SK-N-SH (cell line): ENCODE results near the gene FOXK1.

Experiments used
- CHD2 ChIP-seq: fragments of 150-350 bp; IDR thresholded peaks from 2 replicates; pipeline ENCODE4 v1.6.1; 2018; ENCODE audit warnings: low read length; ENCODE audit not compliant: partially characterized antibody
- EZH2phosphoT487 ChIP-seq: fragments of 200-600 bp; sonication (generic); IDR thresholded peaks from 2 replicates; pipeline ENCODE4 v1.6.1; 2017; ENCODE audit warnings: low read depth, mixed run types, mild to moderate bottlenecking, antibody characterized with exemption, moderate library complexity, borderline replicate concordance
- FOXM1 ChIP-seq: IDR thresholded peaks from 2 replicates; pipeline ENCODE4 v1.4.0; 2012; ENCODE audit warnings: low read depth, mild to moderate bottlenecking
- MAX ChIP-seq: IDR thresholded peaks from 2 replicates; pipeline ENCODE4 v1.4.0; 2012; ENCODE audit warnings: low read depth
- MXI1 ChIP-seq: IDR thresholded peaks from 2 replicates; pipeline ENCODE4 v1.6.1; 2012; ENCODE audit warnings: mild to moderate bottlenecking, low read depth, low read length, improper control_type of control experiment
- NFIC ChIP-seq: IDR thresholded peaks from 2 replicates; pipeline ENCODE4 v1.4.0; 2012; ENCODE audit warnings: borderline replicate concordance
- POLR2AphosphoS5 ChIP-seq: IDR thresholded peaks from 2 replicates; pipeline ENCODE4 v1.6.1; 2012; ENCODE audit warnings: low read depth, low read length
- TF ChIP-seq, protein P1 (sequence below): fragments of 150-350 bp; IDR thresholded peaks from 2 replicates; pipeline ENCODE4 v1.6.1; 2017; ENCODE audit warnings: antibody characterized with exemption, low read length, low read depth, borderline replicate concordance
- TF ChIP-seq, protein P2 (sequence below): fragments of 200-600 bp; sonication (generic); IDR thresholded peaks from 2 replicates; pipeline ENCODE4 v1.6.1; 2017; ENCODE audit warnings: antibody characterized with exemption, mild to moderate bottlenecking, moderate library complexity

GRCh38 chr7:4768597-4769569 lies 86.8 kb downstream of the FOXK1 start:
- TF ChIP-seq, protein P1, sequence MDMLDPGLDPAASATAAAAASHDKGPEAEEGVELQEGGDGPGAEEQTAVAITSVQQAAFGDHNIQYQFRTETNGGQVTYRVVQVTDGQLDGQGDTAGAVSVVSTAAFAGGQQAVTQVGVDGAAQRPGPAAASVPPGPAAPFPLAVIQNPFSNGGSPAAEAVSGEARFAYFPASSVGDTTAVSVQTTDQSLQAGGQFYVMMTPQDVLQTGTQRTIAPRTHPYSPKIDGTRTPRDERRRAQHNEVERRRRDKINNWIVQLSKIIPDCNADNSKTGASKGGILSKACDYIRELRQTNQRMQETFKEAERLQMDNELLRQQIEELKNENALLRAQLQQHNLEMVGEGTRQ, result no peak
- TF ChIP-seq EZH2phosphoT487 (no peak), FOXM1 (no peak), POLR2AphosphoS5 (no peak), NFIC (no peak), MAX (no peak), CHD2 (no peak), MXI1 (no peak)
- TF ChIP-seq, protein P2, sequence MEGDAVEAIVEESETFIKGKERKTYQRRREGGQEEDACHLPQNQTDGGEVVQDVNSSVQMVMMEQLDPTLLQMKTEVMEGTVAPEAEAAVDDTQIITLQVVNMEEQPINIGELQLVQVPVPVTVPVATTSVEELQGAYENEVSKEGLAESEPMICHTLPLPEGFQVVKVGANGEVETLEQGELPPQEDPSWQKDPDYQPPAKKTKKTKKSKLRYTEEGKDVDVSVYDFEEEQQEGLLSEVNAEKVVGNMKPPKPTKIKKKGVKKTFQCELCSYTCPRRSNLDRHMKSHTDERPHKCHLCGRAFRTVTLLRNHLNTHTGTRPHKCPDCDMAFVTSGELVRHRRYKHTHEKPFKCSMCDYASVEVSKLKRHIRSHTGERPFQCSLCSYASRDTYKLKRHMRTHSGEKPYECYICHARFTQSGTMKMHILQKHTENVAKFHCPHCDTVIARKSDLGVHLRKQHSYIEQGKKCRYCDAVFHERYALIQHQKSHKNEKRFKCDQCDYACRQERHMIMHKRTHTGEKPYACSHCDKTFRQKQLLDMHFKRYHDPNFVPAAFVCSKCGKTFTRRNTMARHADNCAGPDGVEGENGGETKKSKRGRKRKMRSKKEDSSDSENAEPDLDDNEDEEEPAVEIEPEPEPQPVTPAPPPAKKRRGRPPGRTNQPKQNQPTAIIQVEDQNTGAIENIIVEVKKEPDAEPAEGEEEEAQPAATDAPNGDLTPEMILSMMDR, result no peak
